Stimulated activated CD4-positive, alpha-beta T cell treated with anti-CD3 and anti-CD28 coated beads, Interleukin-12 subunit alpha, Interleukin-12 subunit beta, amount 100 ng/mL, for 24 hours (primary cell): Measurements from ENCODE around the gene TBPL2.
"Not testable (repeated sequence)": the region's sequence is repeated elsewhere in the genome, so short reads cannot be mapped to it uniquely, and the experiment has no call there.

Experiments used
- DNase-seq, 2 experiments: peaks; one replicate each; pipeline ENCODE4 v3.0.0-alpha.2; 2020; ENCODE audit warnings: low read depth in 2 of 2

TBPL2 gene

GRCh38 chr14:55440385-55440784 lies at the start of gene TBPL2:
Gene TBPL2, minus strand, starts transcription at chr14:55440616. Its CDS starts 167 bp downstream, at chr14:55440449.
- no peak for DNase-seq

- no peak for DNase-seq
Measured at GRCh38 chr14:55488204-55488603, 47.8 kb upstream of the TBPL2 start.

GRCh38 chr14:55482936-55483605 lies 42.7 kb upstream of the TBPL2 start:
- no peak for DNase-seq

- no peak for DNase-seq
Measured at GRCh38 chr14:55481769-55482168, 41.4 kb upstream of the TBPL2 start.

- no peak for DNase-seq
Measured at GRCh38 chr14:55477680-55478079, 37.3 kb upstream of the TBPL2 start.

GRCh38 chr14:55476448-55476847 lies 36.0 kb upstream of the TBPL2 start:
- not testable (repeated sequence) for DNase-seq

GRCh38 chr14:55473786-55474185 lies 33.4 kb upstream of the TBPL2 start:
- no peak for DNase-seq

- DNase-seq, result no peak
Measured at GRCh38 chr14:55470025-55470424, 29.6 kb upstream of the TBPL2 start.

- no peak for DNase-seq
Measured at GRCh38 chr14:55467307-55467706, 26.9 kb upstream of the TBPL2 start.

GRCh38 chr14:55458800-55459515 lies 18.5 kb upstream of the TBPL2 start:
- no peak for DNase-seq

GRCh38 chr14:55457496-55457895 lies 17.1 kb upstream of the TBPL2 start:
- DNase-seq, result no peak

- DNase-seq, result not testable (repeated sequence)
Measured at GRCh38 chr14:55456411-55456810, 16.0 kb upstream of the TBPL2 start.

GRCh38 chr14:55454264-55455002 lies 14.0 kb upstream of the TBPL2 start:
- DNase-seq, result no peak

- no peak for DNase-seq
Measured at GRCh38 chr14:55451950-55452349, 11.5 kb upstream of the TBPL2 start.

GRCh38 chr14:55451398-55451797 lies 11.0 kb upstream of the TBPL2 start:
- DNase-seq, result no peak

GRCh38 chr14:55450987-55451386 lies 10.6 kb upstream of the TBPL2 start:
- DNase-seq, result no peak

GRCh38 chr14:55450539-55450938 lies 10.1 kb upstream of the TBPL2 start:
- DNase-seq, result no peak

- DNase-seq, result no peak
Measured at GRCh38 chr14:55450124-55450523, 9.7 kb upstream of the TBPL2 start.

GRCh38 chr14:55449116-55449515 lies 8.7 kb upstream of the TBPL2 start:
- DNase-seq, result no peak

GRCh38 chr14:55448141-55448614 lies 7.8 kb upstream of the TBPL2 start:
- peak in 1 of 2 experiments; percentile 41 for DNase-seq

GRCh38 chr14:55446833-55447232 lies 6.4 kb upstream of the TBPL2 start:
- no peak for DNase-seq

GRCh38 chr14:55446127-55446736 lies 5.8 kb upstream of the TBPL2 start:
- peak; percentile 5 to 44 for DNase-seq
